NCI-H345 treated with DMSO at 0.1 percent for 48 hours (cell line): ENCODE results near the gene MAP2.

Experiments used
- DNase-seq: peaks from one replicate; lab custom pipeline; 2025; ENCODE audit not compliant: unreplicated experiment; lab: John Stamatoyannopoulos, UW

MAP2 gene

GRCh38 chr2:209424781-209425470 is 1.1 kb downstream of the MAP2 start:
- peak; percentile 15 for DNase-seq

- DNase-seq: peak; percentile 57
Measured at GRCh38 chr2:209425471-209426071, 1.7 kb downstream of the MAP2 start.

GRCh38 chr2:209426432-209426831 is 2.6 kb downstream of the MAP2 start:
- peak; percentile 84 for DNase-seq

- no peak for DNase-seq
Measured at GRCh38 chr2:209431701-209432100, 7.9 kb downstream of the MAP2 start.

GRCh38 chr2:209441541-209441940 is 17.7 kb downstream of the MAP2 start:
- DNase-seq: no peak

GRCh38 chr2:209442939-209443338 is 19.1 kb downstream of the MAP2 start:
- no peak for DNase-seq

- no peak for DNase-seq
Measured at GRCh38 chr2:209445485-209445884, 21.6 kb downstream of the MAP2 start.

GRCh38 chr2:209451209-209451834 is 27.5 kb downstream of the MAP2 start:
- no peak for DNase-seq

GRCh38 chr2:209456489-209456888 is 32.6 kb downstream of the MAP2 start:
- no peak for DNase-seq

- no peak for DNase-seq
Measured at GRCh38 chr2:209458008-209458979, 34.4 kb downstream of the MAP2 start.

- DNase-seq: no peak
Measured at GRCh38 chr2:209459359-209459758, 35.5 kb downstream of the MAP2 start.

- no peak for DNase-seq
Measured at GRCh38 chr2:209460151-209460761, 36.4 kb downstream of the MAP2 start.

GRCh38 chr2:209463226-209463625 is 39.4 kb downstream of the MAP2 start:
- no peak for DNase-seq

- DNase-seq: no peak
Measured at GRCh38 chr2:209463835-209464234, 40.0 kb downstream of the MAP2 start.

GRCh38 chr2:209468846-209469245 is 45.0 kb downstream of the MAP2 start:
- no peak for DNase-seq

- no peak for DNase-seq
Measured at GRCh38 chr2:209469481-209469880, 45.6 kb downstream of the MAP2 start.

GRCh38 chr2:209470466-209470865 is 46.6 kb downstream of the MAP2 start:
- DNase-seq: no peak

GRCh38 chr2:209471037-209471436 is 47.2 kb downstream of the MAP2 start:
- no peak for DNase-seq

GRCh38 chr2:209472112-209472832 is 48.4 kb downstream of the MAP2 start:
- peak; percentile 23 for DNase-seq

- DNase-seq: no peak
Measured at GRCh38 chr2:209472871-209473270, 49.0 kb downstream of the MAP2 start.
